Measurements from ENCODE around the gene BAD.
"Not testable (repeated sequence)": the region's sequence is repeated elsewhere in the genome, so short reads cannot be mapped to it uniquely, and the experiment has no call there.

- not testable (repeated sequence) for TF ChIP-seq CTCF, POLR2A (IDR thresholded peaks at IDR 0.05)
These were observed 23.3 kb upstream of the BAD start for GRCh38 chr11:64307795-64308194.

All from right lobe of liver (tissue), 4 donors.